LNCaP clone FGC (cell line): ENCODE measurements around the gene STX12.

ENCODE experiments used
- DNase-seq: peaks from one replicate; pipeline ENCODE4 v3.0.0-alpha.2; 2011; ENCODE audit warnings: low read depth
- H3K4me3 ChIP-seq: 2 replicates; pipeline ENCODE4 v1.5.1; 2011; ENCODE audit warnings: mild to moderate bottlenecking, low read depth, low read length, control low read depth
- TF ChIP-seq, protein P1 (sequence below): IDR thresholded peaks from 2 replicates; pipeline ENCODE4 v1.5.1; 2012; ENCODE audit warnings: mild to moderate bottlenecking; ENCODE audit not compliant: control insufficient read depth, insufficient read depth; ENCODE audit errors: extremely low read depth

Gene STX12

DNA sequence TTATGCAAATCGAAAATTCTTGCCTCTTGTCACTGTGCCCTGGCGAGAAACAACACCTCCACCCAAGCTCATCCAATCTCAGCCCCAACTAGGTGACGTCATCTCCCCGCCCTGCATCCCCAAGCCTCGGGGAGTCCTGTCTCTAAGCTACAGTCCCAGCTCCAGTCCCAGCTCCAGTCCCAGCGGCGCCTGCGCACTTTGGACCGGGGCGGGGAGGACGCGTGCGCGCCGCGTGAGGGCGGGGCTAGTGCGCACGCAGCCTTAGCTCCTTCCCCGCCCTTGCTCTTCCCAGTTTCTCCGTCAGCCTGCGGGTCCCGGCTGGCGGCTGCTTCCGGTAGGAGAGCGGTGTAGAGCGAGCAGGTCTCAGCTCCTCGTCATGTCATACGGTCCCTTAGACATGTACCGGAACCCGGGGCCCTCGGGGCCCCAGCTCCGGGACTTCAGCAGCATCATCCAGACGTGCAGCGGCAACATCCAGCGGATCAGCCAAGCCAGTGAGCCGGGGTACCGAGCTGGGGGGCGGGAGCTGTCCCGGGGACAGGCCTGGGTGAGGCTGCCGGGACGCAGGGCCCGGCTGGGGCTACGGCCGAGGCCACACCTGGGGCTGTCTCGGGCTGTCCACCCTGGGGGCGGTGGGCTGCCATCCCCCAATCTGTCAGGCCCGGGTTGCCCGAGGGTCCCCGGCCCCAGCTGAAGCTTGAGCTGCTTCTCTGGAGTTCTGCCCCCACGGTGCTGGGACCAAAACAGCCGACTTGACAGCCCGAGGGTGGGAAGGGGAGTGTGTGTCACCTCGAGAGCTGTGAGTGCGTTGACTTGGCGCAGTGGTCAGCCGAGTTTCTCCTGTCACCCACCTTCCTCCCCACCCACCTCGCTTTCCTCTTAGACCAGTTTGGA is at the start of gene STX12:
Gene STX12, plus strand, starts transcription at position 288 of the 894 bp plus-strand sequence. Its CDS starts 89 bp downstream, at position 377.
- peak; percentile 97 for DNase-seq
- TF ChIP-seq, protein P1, sequence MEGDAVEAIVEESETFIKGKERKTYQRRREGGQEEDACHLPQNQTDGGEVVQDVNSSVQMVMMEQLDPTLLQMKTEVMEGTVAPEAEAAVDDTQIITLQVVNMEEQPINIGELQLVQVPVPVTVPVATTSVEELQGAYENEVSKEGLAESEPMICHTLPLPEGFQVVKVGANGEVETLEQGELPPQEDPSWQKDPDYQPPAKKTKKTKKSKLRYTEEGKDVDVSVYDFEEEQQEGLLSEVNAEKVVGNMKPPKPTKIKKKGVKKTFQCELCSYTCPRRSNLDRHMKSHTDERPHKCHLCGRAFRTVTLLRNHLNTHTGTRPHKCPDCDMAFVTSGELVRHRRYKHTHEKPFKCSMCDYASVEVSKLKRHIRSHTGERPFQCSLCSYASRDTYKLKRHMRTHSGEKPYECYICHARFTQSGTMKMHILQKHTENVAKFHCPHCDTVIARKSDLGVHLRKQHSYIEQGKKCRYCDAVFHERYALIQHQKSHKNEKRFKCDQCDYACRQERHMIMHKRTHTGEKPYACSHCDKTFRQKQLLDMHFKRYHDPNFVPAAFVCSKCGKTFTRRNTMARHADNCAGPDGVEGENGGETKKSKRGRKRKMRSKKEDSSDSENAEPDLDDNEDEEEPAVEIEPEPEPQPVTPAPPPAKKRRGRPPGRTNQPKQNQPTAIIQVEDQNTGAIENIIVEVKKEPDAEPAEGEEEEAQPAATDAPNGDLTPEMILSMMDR: no peak
- peak within 1 kb of the TSS; percentile 98 for H3K4me3 ChIP-seq

DNA sequence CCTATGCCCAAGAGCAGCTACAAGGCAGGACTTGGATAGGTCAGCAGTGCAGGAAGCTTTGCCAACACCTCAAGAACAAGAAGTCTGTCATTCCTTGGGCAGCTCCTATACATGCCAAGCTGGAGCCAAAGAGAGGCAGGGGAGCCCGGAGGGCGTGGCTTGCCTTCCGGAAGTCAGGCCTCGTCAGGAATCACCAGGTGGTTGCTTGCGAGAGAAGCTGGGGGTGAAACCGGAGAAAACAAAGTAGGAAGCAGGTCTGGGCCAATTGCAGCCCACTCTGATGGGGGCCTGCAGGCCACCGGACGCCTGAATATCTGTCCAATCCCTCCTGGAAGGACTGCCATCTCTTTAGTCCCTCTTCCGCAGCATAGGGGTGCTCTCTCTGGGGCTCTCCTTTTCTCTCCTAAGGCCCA is 48.1 kb upstream of the STX12 start:
- TF ChIP-seq, protein P1: no peak
- no peak for DNase-seq
- peak overlapping the region; percentile 34 for H3K4me3 ChIP-seq

DNA sequence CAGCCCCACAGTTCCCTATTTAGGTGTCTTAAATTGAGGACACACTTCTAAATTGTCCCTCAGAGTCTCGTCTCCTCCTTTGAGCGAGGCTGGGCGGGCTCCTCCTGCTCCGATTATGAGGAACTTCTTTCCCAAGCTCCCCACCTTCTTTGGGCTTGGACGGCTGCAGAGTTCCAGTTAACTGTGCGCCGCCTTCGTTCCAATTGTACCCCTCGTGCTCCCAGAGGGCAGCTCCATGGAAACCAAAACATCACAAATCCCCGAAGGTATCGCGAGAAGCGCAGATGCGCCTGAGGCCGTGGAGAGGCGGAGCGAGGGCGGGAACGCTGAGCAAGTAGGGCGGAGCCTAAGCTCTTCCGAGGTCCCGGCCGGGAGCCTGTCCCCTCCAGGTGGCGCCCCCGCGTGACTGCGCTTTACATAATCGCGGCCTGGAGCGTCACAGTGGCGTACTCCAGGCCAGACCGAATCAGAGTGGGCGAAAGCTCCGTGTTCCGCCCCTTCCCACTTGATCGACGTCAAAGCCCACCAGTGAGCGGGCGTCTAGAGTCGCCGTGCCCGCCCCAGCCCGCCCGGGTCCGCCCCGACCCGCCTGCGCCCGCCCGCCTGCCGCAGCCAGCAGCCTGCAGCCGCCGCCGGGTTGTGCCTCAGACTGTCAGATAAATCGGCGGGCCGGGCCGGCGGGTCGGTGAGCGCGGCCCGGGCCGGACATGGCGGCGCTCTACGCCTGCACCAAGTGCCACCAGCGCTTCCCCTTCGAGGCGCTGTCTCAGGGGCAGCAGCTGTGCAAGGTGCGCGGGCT is 47.4 kb upstream of the STX12 start, which contains the start of gene FAM76A:
Gene FAM76A, plus strand, starts transcription at position 588 of the 799 bp plus-strand sequence. Its CDS starts 120 bp downstream, at position 708.
- TF ChIP-seq, protein P1: peak; percentile 69
- DNase-seq: peak; percentile 95
- H3K4me3 ChIP-seq: peak within 1 kb of the TSS; percentile 69

DNA sequence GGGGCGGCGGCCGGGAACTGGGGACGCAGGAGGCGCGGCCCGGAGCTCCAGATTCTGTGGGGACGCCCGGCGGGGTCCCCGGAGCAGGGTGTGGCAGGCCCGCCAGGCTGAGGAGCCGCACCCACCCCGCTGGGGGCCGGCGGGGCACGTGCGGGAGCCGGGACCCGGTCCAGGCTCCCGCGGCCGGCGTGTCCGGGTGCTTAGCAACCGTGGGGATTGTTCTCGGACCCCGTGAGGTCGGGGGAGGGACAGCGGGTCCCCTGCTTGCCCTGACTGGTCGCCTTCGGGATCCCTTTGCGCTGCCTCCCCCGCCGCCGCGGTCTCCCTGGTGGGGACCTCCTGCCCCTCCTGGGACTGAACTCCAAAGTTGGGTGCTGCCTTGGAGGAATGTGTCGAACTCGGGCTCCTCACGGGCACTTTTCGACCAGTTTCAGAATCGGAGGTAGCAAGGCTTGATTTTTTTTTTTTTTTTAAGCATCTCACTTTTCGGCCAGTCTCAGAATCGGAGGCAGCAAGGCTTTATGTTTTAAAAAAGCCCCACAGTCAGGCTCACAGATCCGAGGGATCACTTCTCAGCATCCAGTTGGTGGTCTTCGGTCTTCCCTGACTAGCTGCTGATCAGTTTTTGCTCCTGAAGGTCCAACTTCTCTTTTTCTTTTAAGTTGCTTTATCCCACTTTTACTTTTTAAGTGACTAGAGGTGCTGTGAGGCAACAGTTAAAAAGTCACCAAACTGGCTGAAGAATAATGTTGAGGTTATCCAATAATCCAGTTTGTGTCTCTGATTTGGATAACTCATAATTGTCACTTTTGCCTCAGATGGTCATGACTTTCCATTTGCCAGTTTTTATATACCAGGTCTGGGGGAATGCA is 46.6 kb upstream of the STX12 start:
- TF ChIP-seq, protein P1: no peak
- peak overlapping the region; percentile 69 for H3K4me3 ChIP-seq
- no peak for DNase-seq

- DNase-seq: no peak
- peak overlapping the region; percentile 69 for H3K4me3 ChIP-seq
- TF ChIP-seq, protein P1: no peak
Observed at GRCh38 chr1:27727126-27727525, 45.9 kb upstream of the STX12 start.

DNA sequence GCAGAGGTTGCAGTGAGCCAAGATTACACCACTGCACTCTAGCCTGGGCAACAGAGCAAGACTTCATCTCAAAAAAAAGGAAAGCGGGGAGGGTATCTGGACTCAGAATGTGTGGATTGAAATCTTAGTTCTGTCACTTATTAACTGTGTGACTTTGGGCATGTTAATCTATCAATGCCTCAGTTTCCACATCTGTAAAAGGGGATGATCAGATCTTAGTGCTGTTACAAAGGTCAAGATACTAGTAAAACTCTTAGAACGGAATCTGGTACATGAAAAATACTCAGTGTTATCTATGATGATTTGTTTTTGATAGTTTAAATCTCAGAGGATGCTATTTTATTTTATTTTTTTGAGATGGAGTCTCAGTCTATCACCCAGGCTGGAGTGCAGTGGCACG is 36.8 kb upstream of the STX12 start:
- TF ChIP-seq, protein P1: no peak
- no peak for DNase-seq
- no peak overlapping the region for H3K4me3 ChIP-seq
